Tibial artery (tissue), 4 donors: Measurements from ENCODE around the gene KREMEN2.

ENCODE experiments used
- DNase-seq, 2 donors: peaks; one replicate each; pipeline ENCODE4 v3.0.0-alpha.2; 2019
- H3K27ac ChIP-seq, 2 donors: fragments of 200-600 bp; sonication (generic) in 1 of 2; 1 replicate in 1 of 2; 2 replicates in 1 of 2; pipeline ENCODE4 v1.5.1; 2018 to 2019; ENCODE audit warnings: mild to moderate bottlenecking in 1 of 2
- H3K27me3 ChIP-seq, 2 donors: fragments of 200-600 bp; sonication (generic) in 1 of 2; one replicate each; pipeline versions ENCODE4 v1.5.1 to v1.6.0; 2016 to 2019
- H3K36me3 ChIP-seq, 3 donors: fragments of 200-600 bp; sonication (generic) in 2 of 3; one replicate each; pipeline ENCODE4 v1.5.1; 2016 to 2019; ENCODE audit warnings: mild to moderate bottlenecking in 2 of 3
- H3K4me1 ChIP-seq, 4 donors: fragments of 200-600 bp; sonication (generic) in 2 of 4; 1 replicate in 3 of 4; 2 replicates in 1 of 4; pipeline ENCODE4 v1.5.1; 2016 to 2019
- H3K4me3 ChIP-seq, 2 donors: fragments of 200-600 bp; sonication (generic) in 1 of 2; 1 replicate in 1 of 2; 2 replicates in 1 of 2; pipeline ENCODE4 v1.5.1; 2018 to 2019; ENCODE audit warnings: mild to moderate bottlenecking in 2 of 2
- H3K9me3 ChIP-seq, 3 donors: fragments of 200-600 bp; sonication (generic) in 1 of 3; one replicate each; pipeline ENCODE4 v1.5.1; 2016 to 2019
- intact Hi-C: fragments of 100-400 bp; cut with DNase I; formaldehyde crosslinking; loops from one replicate; pipeline ENCODE4 v1.15.0; 2023; ENCODE audit warnings: low total_unique reads
- TF ChIP-seq, protein P1 (sequence below), 2 experiments: fragments of 200-600 bp in 1 of 2; fragments of 450-650 bp in 1 of 2; IDR thresholded peaks; one replicate each; pipeline ENCODE4 v1.5.1; 2017 to 2019; ENCODE audit warnings: antibody characterized with exemption in 2 of 2, mild to moderate bottlenecking in 1 of 2, moderate library complexity in 1 of 2

KREMEN2 gene

DNA sequence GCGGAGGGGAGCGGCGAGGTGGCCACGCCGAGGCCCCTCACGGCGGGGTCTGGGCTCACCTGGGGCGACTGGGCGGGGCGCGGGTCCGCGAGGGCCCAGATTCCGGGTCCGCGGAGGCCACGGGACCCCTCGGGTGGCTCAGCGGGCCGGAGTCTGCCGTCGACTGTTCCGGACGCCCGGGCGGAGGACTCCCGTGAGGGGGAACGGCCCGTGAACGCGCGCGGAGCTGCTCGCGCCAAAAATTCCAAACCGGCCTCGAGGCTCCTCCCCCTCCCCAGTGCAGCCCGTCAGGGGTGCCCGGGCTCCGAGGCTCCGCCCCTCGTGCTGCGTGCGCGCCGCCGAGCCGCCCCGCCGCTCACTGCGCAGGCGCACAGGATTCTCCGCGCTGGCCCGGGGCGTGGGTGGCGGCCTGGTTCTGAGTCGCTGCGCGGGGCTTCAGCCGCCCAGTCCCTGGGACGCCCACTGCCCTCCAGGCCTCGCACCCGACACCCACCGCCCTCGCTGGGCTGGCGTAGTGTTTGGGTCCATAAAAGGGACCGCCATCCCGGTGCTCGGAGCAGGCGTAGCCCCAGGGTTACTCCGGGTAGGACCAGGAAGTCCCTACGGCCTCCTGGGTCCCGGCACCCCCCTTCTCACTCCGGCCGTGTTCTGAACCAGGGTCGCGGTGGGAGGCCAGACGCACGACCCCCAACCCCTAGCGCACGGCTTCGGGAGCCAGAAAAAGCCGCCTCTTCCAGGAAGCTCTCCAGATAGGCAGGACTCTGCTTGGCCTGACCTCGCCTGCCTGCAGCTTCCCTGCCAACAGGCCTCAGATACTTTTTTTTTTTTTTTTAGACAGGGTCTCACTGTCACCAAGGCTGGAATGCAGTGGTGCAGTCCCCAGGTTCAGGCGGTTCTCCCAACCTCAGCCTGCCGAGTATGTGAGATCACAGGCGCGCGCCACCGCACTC, 16.4 kb downstream of the KREMEN2 start, which contains the start of gene PKMYT1:
Gene PKMYT1 (minus strand): TSS at position 220 of the 950 bp plus-strand sequence. CDS start 789 bp downstream, outside the sequence.
- TF ChIP-seq, protein P1, sequence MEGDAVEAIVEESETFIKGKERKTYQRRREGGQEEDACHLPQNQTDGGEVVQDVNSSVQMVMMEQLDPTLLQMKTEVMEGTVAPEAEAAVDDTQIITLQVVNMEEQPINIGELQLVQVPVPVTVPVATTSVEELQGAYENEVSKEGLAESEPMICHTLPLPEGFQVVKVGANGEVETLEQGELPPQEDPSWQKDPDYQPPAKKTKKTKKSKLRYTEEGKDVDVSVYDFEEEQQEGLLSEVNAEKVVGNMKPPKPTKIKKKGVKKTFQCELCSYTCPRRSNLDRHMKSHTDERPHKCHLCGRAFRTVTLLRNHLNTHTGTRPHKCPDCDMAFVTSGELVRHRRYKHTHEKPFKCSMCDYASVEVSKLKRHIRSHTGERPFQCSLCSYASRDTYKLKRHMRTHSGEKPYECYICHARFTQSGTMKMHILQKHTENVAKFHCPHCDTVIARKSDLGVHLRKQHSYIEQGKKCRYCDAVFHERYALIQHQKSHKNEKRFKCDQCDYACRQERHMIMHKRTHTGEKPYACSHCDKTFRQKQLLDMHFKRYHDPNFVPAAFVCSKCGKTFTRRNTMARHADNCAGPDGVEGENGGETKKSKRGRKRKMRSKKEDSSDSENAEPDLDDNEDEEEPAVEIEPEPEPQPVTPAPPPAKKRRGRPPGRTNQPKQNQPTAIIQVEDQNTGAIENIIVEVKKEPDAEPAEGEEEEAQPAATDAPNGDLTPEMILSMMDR (IDR thresholded peaks at IDR 0.05), result no peak
- Histone ChIP-seq H3K27ac (peak within 1 kb of the TSS; percentile 82 to 86), H3K9me3 (no peaks in the 10 kb centered on the region), H3K4me1 (peaks cover 0 to 39% (median 30%) of the 10 kb centered on the region in 4 donors), H3K36me3 (no peaks in the 10 kb centered on the region), H3K27me3 (peaks cover 0 to 34% of the 10 kb centered on the region in 2 donors), H3K4me3 (peak within 1 kb of the TSS; percentile 72 to 75)
- intact Hi-C loops, result no loop called here
- DNase-seq, result peak; percentile 80 to 94

DNA sequence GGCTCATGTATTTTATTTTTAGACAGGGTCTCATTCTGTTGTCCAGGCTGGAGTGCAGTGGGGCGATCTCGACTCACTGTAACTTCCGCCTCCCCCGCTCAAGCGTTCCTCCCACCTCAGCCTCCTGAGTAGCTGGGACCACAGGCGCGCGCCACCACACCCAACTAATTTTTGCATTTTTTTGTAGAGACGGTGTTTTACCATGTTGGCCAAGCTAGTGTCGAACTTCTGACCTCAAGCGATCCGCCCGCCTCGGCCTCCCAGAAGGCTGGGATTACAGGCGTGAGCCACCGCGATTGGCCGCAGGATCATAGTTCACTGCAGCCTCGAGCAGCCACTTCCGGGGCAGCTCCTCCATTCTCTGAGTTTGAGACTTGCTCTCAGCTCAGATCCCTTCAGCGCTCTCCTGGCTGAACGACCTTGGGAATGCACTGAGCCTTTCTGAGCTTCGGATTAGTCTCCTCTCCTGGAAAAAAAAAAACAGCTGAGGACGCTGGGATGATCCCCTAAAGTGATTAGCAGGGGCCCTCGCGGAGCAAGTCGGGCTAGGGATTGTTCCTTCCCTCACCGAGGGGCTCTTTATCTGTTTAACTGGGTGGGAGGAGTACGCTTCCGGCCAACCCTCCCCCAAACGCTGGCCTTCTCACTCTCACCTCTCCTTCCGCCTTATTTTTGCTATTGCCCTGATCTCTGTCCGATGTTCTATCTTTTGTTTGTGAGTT, 17.3 kb downstream of the KREMEN2 start:
- H3K27ac ChIP-seq, result peak overlapping the region in 1 of 2 donors; percentile 82
- intact Hi-C loops, result no loop called here
- TF ChIP-seq, protein P1 (IDR thresholded peaks at IDR 0.05), result no peak
- peak overlapping the region; percentile 72 to 75 for H3K4me3 ChIP-seq
- H3K27me3 ChIP-seq, result peaks cover 0 to 28% of the 10 kb centered on the region in 2 donors
- H3K4me1 ChIP-seq, result peaks cover 0 to 47% (median 37%) of the 10 kb centered on the region in 4 donors
- no peaks in the 10 kb centered on the region for H3K9me3 ChIP-seq
- no peak for DNase-seq
- H3K36me3 ChIP-seq, result no peaks in the 10 kb centered on the region

DNA sequence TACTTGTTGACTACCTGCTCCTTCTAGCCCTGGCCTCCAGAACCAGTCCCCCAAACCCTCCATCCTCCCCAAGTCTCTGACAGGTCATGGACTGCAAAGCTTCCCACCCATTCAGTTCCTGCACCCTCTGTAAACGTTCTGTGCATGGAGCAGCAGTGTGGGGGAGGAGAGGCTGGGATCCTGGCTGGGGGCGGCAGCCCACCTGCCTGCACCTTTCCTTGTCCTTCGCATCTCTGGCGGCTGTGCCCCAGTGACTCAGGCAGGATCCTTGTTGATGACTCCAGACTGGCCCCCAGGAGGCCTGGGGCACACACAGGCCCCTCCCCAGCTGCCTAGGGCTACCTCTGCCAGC, 17.8 kb downstream of the KREMEN2 start:
- intact Hi-C loops, result no loop called here

DNA sequence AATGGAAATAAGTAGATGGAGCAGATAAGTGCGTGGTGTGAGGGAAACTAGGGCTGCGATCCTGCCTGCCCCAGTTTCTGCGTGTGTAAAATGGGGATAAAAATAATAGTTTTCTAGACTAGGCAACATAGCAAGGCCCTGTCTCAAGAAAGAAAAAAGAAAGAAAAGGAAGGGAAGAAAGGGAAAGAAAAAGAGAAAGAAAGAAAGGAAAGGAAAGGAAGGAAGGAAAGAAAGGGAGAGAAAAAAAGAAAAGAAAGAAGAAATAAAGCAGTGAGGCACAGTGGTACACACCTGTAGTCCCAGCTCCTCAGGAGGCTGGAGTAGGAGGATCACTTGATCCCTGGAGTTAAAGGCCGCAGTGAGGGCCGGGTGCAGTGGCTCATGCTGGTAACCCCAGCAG, 18.3 kb downstream of the KREMEN2 start:
- TF ChIP-seq, protein P1 (IDR thresholded peaks at IDR 0.05), result no peak
- Histone ChIP-seq H3K27ac (no peak overlapping the region), H3K9me3 (no peaks in the 10 kb centered on the region), H3K27me3 (peaks cover 0 to 26% of the 10 kb centered on the region in 2 donors), H3K4me1 (peaks cover 0 to 48% (median 38%) of the 10 kb centered on the region in 4 donors), H3K36me3 (no peaks in the 10 kb centered on the region), H3K4me3 (no peak overlapping the region)
- intact Hi-C loops, result no loop called here
- DNase-seq, result no peak

More for the DNA sequence above, 17.8 kb downstream of the KREMEN2 start:
- Histone ChIP-seq H3K36me3 (no peaks in the 10 kb centered on the region), H3K4me3 (no peak overlapping the region), H3K27ac (no peak overlapping the region), H3K27me3 (peaks cover 0 to 22% of the 10 kb centered on the region in 2 donors), H3K4me1 (peaks cover 0 to 48% (median 38%) of the 10 kb centered on the region in 4 donors), H3K9me3 (no peaks in the 10 kb centered on the region)
- DNase-seq, result no peak
- TF ChIP-seq, protein P1 (IDR thresholded peaks at IDR 0.05), result no peak

DNA sequence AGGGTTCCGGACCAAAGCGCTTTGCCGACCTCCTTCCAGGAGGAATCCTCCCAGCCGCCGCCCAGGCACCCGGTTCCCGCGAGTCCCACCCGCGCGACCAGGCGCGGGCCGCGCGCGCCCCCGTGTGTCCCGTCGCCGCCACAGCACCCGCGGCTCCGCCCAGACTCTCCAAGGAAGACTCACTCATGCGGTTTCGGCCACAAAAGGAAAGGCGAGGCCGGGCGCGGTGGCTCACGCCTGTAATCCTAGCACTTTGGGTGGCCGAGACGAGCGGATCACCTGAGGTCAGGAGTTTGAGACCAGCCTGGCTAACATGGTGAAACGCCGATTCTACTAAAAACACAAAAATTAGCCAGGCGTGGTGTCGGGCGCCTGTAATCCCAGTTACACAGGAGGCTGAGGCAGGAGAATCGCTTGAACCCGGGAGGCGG, 19.6 kb downstream of the KREMEN2 start:
- peak; percentile 78 to 90 for DNase-seq
- Histone ChIP-seq H3K27ac (no peak overlapping the region), H3K4me1 (peaks cover 0 to 48% (median 38%) of the 10 kb centered on the region in 4 donors), H3K27me3 (peaks cover 0 to 27% of the 10 kb centered on the region in 2 donors), H3K36me3 (no peaks in the 10 kb centered on the region), H3K4me3 (peak overlapping the region; percentile 9 to 15), H3K9me3 (no peaks in the 10 kb centered on the region)
- TF ChIP-seq, protein P1 (IDR thresholded peaks at IDR 0.05), result peak; percentile 87 to 97
- intact Hi-C loops, result no loop called here
